Left ventricle myocardium inferior (tissue), 1 donor: ENCODE measurements around the gene SH3BP5. TPM values are rescaled to one million over a fixed set of nuclear protein-coding genes. Genes with fewer than 3 reads are reported as not detected.

Source experiments
- DNase-seq: peaks from one replicate; pipeline ENCODE4 v3.0.0-alpha.2; 2020
- H3K27ac ChIP-seq: fragments of 200-600 bp; replicated peaks from 2 replicates; pipeline ENCODE4 v1.8.0; 2021
- H3K27me3 ChIP-seq: fragments of 200-600 bp; 2 replicates; pipeline ENCODE4 v1.8.0; 2021; ENCODE audit warnings: low read depth
- H3K36me3 ChIP-seq: fragments of 200-600 bp; 2 replicates; pipeline ENCODE4 v1.8.0; 2021
- H3K4me1 ChIP-seq: fragments of 200-600 bp; 2 replicates; pipeline ENCODE4 v1.8.0; 2021
- H3K4me3 ChIP-seq: fragments of 200-600 bp; 2 replicates; pipeline ENCODE4 v1.8.0; 2021; ENCODE audit warnings: mild to moderate bottlenecking, moderate library complexity
- H3K9me3 ChIP-seq: fragments of 200-600 bp; replicated peaks from 2 replicates; pipeline ENCODE4 v1.8.0; 2021
- CTCF ChIP-seq: fragments of 200-600 bp; IDR thresholded peaks from 2 replicates; pipeline ENCODE4 v1.8.0; 2021; ENCODE audit warnings: antibody characterized with exemption, mild to moderate bottlenecking, borderline replicate concordance
- intact Hi-C: fragments of 100-400 bp; cut with micrococcal nuclease; formaldehyde crosslinking; loops from one replicate; pipeline ENCODE4 v1.11.0; 2022
- total RNA-seq: library from RNA; stranded (reverse); fragmentation: NEBNext Ultra II Directional; extraction: Animal tissue kit (Norgen Biotek cat#: 25700); gene quantifications from one replicate; pipeline ENCODE4 v1.2.1, GENCODE V29; 2021
- donor health status: DM: no; HTN: yes; CAD: no; lungs with severe emphysema.

The SH3BP5 gene
- total RNA-seq, 1 donor from 2014 or later, result 8.8 TPM

- peaks cover 36% of the 10 kb centered on the region for H3K4me1 ChIP-seq
- no peak overlapping the region for H3K4me3 ChIP-seq
- H3K36me3 ChIP-seq, result no peaks in the 10 kb centered on the region
- no peaks in the 10 kb centered on the region for H3K9me3 ChIP-seq
- no peak overlapping the region for H3K27ac ChIP-seq
- no peak for DNase-seq
- intact Hi-C loops, result no loop called here
- no peak for TF ChIP-seq CTCF
- no peaks in the 10 kb centered on the region for H3K27me3 ChIP-seq
These were observed 48.7 kb downstream of the SH3BP5 start for GRCh38 chr3:15283702-15284101.

GRCh38 chr3:15281817-15282216 lies 50.6 kb downstream of the SH3BP5 start:
- peaks cover 23% of the 10 kb centered on the region for H3K4me1 ChIP-seq
- no peaks in the 10 kb centered on the region for H3K36me3 ChIP-seq
- H3K9me3 ChIP-seq, result no peaks in the 10 kb centered on the region
- H3K27ac ChIP-seq, result no peak overlapping the region
- no peaks in the 10 kb centered on the region for H3K27me3 ChIP-seq
- intact Hi-C loops, result no loop called here
- H3K4me3 ChIP-seq, result no peak overlapping the region
- TF ChIP-seq CTCF, result no peak
- DNase-seq, result no peak

GRCh38 chr3:15280853-15281532 lies 51.4 kb downstream of the SH3BP5 start:
- DNase-seq, result no peak
- no peak for TF ChIP-seq CTCF
- intact Hi-C loops, result no loop called here
- Histone ChIP-seq H3K27me3 (no peaks in the 10 kb centered on the region), H3K9me3 (no peaks in the 10 kb centered on the region), H3K36me3 (no peaks in the 10 kb centered on the region), H3K4me3 (no peak overlapping the region), H3K27ac (no peak overlapping the region), H3K4me1 (peaks cover 20% of the 10 kb centered on the region)

GRCh38 chr3:15279671-15280402 lies 52.5 kb downstream of the SH3BP5 start:
- no peaks in the 10 kb centered on the region for H3K36me3 ChIP-seq
- no peak for TF ChIP-seq CTCF
- intact Hi-C loops, result no loop called here
- DNase-seq, result no peak
- H3K27ac ChIP-seq, result no peak overlapping the region
- no peaks in the 10 kb centered on the region for H3K9me3 ChIP-seq
- H3K27me3 ChIP-seq, result no peaks in the 10 kb centered on the region
- H3K4me3 ChIP-seq, result no peak overlapping the region
- peaks cover 20% of the 10 kb centered on the region for H3K4me1 ChIP-seq

- peaks cover 13% of the 10 kb centered on the region for H3K4me1 ChIP-seq
- H3K4me3 ChIP-seq, result no peak overlapping the region
- no peak for DNase-seq
- TF ChIP-seq CTCF, result no peak
- no peaks in the 10 kb centered on the region for H3K36me3 ChIP-seq
- intact Hi-C loops, result no loop called here
- H3K27ac ChIP-seq, result no peak overlapping the region
- H3K9me3 ChIP-seq, result no peaks in the 10 kb centered on the region
- H3K27me3 ChIP-seq, result no peaks in the 10 kb centered on the region
These were observed 53.2 kb downstream of the SH3BP5 start for GRCh38 chr3:15279205-15279604.
